Stimulated activated CD4-positive, alpha-beta T cell treated with anti-CD3 and anti-CD28 coated beads, Interleukin-4, amount 100 ng/mL, for 1 hour (primary cell): ENCODE results near the gene VCL.
"Not testable (repeated sequence)": the region's sequence is repeated elsewhere in the genome, so short reads cannot be mapped to it uniquely, and the experiment has no call there.

ENCODE experiments used
- DNase-seq: peaks from one replicate; pipeline ENCODE4 v3.0.0-alpha.2; 2020

Gene VCL

DNA sequence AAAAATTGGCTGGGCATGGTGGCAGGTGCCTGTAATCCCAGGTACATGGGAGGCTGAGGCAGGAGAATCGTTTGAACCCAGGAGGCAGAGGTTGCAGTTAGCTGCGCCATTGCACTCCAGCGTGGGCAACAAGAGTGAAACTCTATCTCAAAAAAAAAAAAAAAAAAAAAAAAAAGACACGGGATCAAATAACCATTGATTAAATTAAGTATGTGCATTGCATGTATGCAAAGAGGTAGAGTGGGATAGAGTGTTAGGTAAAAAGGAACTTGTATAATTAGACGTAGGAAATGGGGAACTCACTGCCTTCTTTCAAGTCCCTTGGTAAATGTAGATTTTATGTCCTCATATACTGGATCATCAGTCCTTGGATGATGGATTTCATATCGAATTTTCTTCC is 13.1 kb downstream of the VCL start:
- no peak for DNase-seq

DNA sequence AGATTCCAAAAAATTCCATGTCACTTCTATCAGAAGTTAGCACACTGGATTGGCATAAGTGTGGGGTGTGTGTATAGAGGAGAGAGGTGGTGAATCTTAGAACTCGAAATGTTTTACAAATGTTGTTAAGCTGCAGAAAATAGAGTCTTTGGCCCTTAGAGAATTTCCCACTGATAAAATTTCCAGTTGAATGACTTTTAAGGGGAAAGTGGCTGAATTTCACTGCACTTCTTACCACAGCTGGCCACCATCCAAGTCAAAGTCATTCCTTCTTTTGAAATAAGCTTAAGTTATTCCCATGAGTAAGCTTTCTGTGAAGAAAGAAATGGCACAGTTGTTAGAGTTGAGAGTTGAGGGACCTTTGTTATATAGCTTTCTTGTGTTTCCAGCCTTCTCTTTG is 13.9 kb downstream of the VCL start:
- no peak for DNase-seq

DNA sequence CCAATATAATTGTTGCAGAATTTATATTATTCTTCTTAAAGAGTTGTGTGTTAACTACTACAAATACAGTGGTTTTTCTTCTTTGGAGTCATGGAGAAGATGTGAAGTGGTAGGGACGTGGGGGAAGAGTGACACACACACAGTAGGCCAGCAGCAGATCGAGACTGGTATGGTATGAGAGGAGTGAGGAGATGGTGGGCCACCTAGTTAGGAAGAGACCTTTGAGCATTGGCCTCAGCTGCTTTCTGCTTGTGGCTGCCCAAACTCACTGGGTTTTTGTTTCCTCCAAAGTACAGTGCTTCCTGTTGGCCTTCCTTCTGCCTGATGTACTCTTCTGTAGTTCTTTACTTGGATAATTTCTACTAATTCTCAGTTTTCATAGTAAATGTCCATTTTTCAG is 14.6 kb downstream of the VCL start:
- DNase-seq: no peak

DNA sequence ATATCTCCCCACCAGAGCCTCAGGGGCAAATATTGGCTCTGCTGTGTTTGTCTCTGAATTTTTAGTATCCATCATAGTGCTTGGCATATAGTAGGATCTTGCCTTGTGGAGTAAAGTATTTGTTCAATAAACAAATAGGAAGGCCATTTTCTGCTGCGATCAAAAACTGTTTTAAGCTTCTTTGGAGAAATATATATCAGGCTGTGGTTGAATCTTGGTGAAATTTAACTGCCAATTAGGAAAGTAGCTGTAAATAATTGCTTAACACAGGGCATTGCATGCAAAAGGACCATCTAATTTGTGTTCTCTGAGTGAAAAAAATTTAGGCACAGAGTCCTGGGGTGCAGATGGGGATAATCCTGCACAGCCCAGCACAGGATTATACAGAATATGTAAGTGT is 15.1 kb downstream of the VCL start:
- DNase-seq: no peak

DNA sequence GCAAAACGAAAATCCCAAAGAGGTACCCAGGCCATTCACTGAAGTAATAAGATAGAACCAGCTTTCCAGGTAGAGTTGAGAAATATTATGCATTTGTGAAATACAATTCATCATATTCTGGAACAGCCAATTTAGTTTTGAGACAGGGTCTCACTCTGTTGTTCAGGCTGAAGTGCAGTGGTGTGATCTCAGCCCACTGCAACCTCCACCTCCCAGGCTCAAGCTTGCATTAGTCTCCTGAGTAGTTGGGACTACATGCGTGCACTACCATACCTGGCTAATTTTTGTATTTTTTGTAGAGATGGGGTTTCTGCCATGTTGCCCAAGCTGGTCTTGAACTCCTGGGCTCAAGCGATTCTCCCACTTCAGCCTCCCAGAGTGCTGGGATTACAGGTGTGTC is 16.7 kb downstream of the VCL start:
- not testable (repeated sequence) for DNase-seq

DNA sequence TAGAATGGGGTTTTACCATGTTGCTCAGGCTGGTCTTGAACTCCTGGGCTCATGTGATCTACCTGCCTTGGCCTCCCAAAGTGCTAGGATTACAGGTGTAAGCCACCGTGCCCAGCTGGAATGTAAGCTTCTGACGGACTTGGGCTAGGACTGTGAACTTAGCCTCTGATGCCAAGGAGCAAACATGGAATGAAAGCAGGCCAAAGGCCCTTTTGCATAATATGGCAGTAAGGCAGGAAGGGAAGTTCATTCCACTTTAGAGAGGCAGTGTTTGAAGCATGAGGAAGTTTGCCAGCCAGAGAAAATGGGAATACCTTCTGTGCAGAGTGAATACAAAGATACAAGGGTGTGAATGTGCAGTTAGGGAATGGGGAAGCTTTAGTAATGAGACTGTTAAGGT is 20.3 kb downstream of the VCL start:
- DNase-seq: no peak

DNA sequence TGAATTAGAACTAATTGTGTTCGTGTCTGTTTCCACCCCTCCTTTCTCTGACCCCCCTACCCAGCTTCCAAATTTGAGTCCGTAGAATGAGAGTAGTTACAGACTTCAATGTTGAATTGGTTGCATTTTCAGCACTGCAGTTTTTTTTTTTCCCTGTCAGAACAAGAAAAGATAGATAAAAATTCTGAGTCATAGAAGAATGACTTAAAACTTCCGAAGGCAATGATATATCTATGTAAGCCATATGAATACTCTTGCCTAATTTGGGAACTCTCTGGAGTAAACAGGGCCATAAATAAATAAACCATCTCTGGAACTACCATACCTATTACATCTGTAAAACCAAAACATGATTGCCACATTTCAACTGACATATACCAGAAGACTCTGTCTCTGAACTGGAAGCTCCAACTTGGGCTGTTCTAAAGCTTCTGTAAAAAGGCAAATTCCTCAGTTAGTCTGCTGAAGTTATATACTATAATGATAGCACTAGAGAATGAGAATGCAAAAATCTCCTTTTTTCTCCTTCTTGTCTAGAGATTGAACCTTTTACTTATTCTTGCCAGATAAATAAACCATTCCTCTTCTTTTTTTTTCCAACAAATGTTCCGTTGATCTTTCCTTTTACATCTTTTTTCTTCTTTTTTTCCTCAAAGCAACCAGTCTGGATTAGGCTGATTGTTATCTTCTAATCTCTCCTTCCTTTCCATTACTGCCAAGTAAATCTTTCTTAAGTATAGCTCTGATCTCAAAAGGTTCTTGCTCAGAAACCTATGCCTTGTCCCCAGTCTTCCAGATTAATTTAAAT is 23.5 kb downstream of the VCL start:
- DNase-seq: no peak

DNA sequence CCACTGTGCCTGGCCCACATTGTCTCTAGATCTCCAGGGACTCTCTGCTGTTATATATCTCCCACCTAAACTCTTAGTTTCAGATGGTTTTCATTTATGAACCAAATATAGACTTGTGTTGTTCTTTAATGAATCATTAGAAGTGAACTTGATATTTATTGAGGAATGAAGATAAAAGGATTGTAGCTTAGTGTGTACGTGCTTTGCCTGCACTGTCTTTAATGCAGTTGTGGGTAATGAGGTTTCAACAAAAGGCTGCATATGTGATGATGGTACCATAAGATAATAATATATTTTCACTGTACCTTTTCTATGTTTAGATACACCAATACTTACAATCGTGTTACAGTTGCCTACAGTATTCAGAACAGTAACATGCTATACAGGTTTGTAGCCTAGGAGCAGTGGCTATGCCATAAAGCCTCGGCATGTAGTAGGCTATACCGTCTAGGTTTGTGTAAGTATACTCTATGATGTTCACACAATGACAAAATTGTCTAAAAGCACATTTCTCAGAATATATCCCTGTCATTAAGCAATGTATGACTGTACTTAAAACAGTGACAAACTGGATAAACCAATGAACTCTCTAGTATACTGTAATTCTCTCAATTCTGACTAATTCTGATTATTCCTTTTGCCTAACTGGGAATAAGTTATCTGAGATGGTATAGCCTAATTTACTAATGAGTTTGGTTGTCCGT is 25.2 kb downstream of the VCL start:
- DNase-seq: no peak

DNA sequence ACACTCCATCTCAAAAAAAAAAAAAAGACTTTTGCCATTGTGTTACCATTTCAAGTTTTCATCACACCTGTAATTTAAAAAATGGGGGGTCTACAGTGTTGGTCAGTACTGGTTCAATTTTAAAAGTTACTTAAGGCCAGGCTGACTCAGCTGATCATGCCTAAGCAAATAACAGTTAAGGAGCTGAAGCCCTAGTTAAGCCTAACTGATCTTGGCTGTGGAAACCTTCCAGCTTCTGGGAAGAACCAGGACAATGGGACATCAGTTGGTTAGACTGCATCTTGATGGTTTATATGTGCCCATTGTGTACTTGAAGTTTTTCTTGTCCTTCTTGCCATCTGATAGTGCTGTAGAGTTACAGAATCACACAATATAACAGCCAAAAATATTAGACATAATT is 26.7 kb downstream of the VCL start:
- no peak for DNase-seq

DNA sequence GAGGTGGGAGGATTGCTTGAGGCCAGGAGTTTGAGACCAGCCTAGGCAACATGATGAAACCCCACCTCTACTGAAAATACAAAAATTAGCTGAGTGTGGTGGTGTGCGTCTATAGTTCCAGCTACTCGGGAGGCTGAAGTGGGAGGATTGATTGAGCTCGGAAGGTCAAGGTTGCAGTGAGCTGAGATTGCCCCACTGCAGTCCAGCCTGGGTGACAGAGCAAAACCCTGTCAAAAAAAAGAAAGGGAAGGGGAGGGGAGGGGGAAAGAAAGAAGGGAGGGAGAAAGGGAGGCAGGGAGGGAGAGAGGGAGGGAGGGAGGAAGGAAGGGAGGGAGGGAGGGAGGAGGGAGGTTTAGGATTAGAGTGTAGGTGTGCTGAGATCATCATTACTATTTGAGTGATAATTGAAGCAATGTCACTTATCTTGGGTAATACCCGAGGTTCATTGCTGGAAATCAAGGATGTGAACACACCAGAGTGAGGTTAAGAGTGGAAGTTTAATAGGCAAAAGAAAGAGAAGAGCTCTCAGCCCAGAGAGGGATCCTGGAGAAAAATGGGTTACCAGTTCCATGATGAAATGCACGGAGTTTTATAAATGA is 27.6 kb downstream of the VCL start:
- no peak for DNase-seq

DNA sequence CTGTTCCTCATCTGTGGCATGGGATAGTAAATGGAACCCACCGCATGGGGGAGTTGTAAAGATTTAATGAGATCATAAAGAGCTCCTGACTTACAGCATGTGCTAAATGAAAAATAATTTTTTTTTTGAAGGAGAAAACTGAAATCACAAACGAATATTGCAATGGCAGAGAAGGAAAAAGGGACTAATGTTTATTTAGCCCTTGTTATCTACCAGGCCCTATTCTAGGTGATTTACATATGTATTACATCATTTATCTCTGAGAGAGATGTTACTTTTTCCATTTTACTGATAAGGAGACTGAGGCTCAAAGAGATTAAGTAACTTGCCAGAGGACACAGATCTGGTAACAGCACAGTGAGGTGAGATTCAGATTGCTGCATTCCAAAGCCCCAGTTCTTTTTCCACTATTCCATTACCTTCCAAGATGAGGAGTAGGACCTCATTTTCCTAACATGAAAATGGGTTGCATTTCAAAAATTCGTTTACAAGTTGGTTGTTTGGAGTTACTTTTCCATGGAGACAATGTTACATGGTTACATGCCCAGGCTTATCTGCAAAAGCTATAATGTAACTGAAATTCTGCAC is 28.6 kb downstream of the VCL start:
- DNase-seq: no peak

DNA sequence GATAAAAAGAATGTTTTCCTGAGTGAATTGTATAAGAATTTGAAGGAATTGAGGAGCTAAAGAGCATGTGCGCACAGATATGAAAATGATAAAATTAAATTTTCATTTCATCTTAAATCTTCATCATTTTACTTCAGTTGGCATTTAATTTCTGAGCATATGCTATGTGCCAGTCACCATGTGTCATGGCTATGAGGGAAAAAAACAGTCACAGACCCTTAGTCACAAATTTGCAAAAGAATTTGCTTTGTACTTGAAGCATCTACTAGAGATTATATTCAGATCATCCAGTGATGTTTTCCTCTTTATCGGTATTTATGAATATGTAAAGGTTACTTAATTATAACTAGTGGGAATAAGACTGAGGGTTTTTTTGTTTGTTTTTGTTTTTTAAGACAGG is 29.8 kb downstream of the VCL start:
- DNase-seq: no peak

DNA sequence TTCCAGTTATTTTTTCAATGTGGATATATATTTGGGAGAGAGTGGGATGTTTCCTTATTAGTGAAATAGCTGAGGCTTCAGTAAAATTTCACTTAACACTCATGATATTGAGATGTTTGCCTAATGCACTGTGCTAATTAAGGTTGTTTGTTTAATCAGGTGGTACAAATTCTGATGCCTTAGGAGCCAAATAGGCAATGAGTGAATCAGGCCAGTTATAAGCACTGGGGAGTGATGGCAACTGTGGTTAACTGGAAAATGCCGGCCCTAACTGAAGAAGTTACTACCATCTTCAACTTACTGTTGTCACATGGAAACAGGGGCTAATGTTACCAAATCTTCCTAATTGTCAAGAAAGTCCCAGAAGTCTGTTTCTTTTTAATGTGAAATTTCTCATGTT is 32.0 kb downstream of the VCL start:
- no peak for DNase-seq

DNA sequence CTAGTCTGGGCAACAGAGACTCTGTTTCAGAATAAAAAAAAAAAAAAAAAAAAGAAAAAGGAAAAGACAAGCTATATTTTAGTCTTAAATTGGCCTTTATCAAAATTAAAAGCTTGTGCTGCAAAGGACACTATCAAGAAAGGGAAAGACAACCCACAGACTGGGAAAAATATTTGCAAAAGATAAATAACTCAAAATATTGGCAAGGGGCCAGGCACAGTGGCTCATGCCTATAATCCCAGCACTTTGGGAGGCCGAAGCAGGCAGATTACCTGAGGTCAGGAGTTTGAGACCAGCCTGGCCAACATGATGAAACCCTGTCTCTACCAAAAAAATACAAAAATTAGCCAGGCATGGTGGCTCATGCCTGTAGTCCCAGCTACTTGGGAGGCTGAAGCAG is 34.3 kb downstream of the VCL start:
- DNase-seq: not testable (repeated sequence)

DNA sequence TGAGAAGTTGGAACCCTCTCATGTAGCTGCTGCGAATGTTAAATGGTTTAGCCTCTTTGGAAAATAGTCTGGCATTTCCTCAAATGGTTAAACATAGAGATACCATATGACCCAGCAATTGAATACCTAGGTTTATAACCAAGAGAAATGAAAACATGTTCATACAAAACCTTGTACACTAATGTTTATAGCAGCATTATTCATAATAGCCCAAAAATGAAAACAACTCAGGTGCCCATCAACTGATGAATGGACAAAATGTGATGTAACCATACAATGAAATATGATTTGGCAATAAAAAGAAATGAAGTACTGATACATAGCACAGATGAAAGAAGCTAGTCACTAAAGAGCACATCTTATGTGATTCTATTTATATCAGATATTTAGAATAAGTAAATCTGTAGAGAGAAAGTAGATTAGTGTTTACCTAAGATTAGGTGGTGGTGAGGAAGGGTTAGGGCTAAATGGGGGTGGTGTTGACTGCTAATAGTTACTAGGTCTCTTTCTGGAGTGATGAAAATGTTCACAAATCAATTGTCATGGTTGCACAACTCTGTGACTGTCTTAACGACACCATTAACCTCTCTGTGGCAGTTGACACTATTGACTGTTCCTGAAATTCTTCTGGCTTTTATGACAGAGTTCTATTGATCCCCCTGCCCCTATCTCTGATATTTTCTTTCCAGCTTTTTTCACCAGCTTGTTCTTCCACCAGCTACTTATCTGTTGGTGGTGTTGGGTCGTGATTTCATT is 35.2 kb downstream of the VCL start:
- no peak for DNase-seq

DNA sequence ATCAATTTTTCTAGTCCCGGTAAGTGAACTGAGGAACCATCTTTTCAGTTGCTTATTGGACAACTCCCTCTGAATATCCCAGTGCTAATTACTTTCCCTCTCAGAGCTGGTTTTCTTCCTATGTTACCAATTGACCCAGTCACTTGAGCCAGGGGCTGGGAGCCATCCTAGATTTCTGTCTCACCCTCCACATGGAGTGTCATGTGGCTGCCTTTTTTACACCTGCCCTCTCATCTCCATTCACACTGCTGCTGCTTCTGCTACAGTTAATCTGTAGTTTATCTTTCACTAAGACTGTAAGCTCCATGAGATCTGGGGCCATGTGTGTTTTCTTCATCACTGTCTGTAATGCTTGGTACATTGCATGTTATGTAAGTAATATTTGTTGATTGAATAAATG is 35.8 kb downstream of the VCL start:
- no peak for DNase-seq

DNA sequence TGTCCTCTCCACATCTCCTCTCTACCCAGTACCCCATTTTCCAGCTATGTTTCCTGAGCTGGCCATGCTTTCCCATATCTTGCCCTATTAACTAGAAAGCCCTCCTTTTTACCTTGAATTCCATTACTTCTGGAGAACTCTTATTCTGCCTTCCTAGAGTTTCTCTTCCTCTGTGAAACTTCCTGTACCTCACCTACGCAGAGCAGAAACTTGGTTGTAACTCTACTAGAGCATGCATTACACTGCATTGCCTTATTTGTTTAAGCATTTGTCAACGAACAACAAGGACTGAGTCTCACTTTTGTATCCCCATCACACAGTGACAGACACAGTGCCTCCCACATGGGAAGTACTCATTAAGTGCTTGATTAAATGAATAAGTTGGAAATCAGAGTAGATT is 36.4 kb downstream of the VCL start:
- no peak for DNase-seq

DNA sequence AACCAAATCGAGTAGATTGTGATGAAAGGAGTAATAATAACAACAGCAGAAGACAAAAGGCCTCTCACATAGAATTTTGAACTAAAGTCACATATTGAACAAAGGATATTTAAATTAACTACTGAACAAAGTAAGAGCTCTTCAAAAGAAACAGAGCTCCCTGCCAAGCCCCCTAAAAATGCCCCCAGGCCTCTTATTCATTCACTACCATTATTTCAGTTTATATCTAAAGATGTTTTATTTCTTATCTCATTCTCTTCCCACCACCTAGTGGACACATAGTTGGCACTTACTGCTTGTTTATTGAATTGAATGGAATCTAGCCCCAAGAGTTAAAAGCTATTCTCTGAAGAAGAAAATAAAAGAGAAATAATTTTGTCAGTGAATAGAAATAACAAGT is 37.4 kb downstream of the VCL start:
- no peak for DNase-seq

DNA sequence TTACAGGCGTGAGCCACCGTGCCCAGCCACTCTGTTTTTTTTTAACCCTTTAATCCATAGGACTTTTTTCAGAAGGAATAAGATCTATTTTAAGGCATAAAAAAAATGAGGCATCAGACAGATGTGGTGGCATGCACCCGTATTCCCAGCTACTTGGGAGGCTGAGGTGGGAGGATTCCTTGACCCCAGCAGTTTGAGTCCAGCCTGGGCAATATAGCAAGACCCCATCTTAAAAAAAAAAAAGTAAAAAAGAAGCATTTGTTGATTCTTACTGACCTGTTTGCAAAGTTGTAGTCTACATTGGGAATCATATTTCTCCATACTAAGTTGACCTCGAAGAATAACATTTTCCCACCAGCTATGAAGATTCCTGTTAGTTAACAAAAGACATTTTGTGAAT is 38.6 kb downstream of the VCL start:
- no peak for DNase-seq

DNA sequence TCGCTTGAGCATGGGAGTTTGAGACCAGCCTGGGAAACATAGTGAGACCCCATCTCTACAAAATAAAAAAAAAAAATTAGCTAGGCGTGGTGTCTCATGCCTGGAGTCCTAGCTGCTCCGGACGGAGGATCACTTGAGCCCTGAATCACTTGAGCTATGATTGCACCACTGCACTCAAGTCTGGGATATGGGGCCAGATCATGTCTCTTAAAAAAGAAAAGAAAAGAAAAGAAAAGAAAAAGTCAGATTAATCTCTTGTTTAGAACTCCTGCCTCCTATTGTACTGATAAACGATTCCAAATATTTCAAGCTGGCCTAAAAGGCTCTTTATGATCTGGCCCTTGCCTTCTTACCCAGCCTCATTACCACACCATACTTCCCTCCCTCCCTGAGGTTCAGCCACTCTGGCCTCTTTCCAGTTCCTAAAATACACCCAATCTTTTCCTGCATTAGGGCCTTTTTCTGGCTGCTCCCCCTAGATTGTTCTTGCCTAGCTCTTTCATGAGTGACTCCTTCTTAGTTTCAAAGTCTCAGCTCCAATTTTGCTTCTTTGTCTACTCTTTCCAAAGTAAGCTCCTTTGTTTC is 41.7 kb downstream of the VCL start:
- DNase-seq: no peak

DNA sequence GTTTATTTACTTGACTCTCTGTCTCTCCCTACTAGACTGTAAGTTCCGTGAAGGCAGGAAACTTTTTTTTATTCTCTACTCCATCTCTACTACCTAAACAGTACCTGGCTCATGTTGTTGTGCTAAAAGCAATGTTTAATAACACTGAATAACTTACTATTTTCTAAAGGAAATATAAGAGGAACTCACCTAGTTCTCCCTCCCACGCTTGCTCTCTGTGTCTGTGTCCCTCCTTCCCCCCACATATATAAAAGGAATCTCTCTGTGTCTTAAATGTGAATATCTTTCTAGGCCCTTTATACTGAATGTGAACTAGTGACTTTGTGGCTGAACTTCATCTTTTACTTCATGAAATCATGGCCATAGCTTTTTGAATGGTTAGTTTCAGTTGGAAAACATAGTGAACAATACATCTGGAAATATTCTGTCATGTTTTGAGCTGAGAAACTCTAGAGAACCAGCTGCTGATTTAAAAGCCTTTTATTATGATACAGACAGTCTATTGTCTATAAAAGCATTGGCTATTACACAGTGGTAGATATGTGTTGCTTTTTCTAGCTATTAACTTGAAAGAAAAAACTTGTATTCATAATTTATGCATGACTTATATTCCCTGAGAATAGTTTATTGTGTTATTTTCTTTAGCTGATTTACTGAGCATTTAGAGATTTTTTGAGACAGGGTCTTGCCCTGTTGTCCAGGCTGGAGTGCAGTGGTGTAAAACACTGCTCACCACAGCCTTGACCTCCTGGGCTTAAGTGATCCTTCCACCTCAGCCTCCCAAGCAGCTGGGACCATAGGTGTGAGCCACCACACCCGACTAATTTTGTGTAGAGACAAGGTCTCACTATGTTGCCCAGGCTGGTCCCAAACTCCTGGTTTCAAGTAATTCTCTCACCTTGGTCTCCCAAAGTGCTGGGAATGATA is 42.5 kb downstream of the VCL start:
- DNase-seq: no peak

DNA sequence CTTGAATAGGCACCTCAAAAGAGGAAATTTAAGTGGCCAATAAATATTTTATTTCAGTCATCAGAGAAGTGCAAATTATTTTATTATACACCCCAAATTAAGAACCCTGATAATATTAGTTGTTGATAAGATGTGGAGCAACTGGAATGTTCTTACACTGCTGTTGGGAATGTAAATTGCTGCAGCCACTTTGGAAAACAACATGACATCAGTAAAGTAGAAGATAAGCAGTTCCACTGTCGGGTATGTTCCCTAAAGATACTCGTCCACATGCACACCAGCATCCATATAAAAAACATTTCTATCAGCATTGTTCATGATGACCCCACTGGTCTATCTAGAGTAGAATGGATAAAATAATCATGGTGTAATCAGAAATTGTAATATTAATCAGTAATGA is 46.5 kb downstream of the VCL start:
- no peak for DNase-seq
